ENCODE measurements around the gene VDAC2. TPM values are rescaled to one million over a fixed set of nuclear protein-coding genes. Genes with fewer than 3 reads are reported as not detected.

The VDAC2 gene
- total RNA-seq, 4 donors from 2014 or later = 89.1 to 114 (median 109) TPM

DNA sequence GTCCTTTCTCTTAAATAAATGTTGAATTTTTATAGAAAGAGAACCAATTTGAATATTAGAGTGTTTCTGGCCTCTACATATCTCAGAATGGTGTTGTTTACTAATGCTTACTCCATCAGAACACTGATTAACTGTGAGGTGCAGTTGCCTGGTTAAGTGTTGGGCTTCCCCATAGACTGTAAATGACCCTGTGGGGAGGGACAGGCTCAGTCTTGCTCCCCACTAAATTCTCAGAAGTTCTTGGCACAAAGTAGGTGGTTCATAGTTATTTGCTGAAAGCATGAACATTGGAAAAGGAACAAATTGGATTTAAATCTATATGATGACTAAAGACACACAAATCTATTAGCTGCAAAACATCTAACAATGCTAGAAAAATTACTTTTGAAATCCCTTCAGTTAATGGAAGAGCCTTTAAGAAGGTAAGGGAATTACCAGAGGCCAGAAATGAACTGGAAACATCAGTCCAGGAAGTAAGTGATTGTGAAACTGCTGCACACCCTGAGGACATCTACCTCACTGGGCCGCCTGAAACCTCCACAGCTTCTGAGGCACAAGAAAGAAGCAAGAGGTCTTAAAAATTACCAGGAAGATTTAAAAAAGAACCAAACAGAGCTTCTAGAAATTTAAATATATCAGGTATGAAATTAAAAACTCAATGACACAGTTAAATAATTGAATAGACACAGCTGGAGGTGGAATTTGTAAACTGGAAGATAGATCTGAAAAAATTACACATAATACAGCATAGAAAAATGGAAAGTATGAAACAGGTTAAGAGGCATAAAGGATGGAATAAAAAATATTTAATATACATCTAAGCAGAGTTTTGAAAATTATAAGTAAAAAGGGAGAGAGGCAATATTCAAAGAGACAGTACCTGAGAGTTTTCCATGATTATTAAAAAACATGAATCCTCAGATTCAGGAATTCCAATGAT is 43.0 kb downstream of the VDAC2 start:
- Histone ChIP-seq H3K36me3 (no peaks in the 10 kb centered on the region), H3K4me3 (no peak overlapping the region), H3K27me3 (no peaks in the 10 kb centered on the region), H3K4me1 (no peaks in the 10 kb centered on the region), H3K9me3 (peaks cover 0 to 39% (median 5%) of the 10 kb centered on the region in 4 donors), H3K27ac (no peak overlapping the region)
- DNase-seq (ENCODE audit: low spot score in 2 of 2) = no peak
- 95 to 100% methylated on average over 1 of the region's 1 CpG for WGBS, 2 donors
- TF ChIP-seq, protein P1, sequence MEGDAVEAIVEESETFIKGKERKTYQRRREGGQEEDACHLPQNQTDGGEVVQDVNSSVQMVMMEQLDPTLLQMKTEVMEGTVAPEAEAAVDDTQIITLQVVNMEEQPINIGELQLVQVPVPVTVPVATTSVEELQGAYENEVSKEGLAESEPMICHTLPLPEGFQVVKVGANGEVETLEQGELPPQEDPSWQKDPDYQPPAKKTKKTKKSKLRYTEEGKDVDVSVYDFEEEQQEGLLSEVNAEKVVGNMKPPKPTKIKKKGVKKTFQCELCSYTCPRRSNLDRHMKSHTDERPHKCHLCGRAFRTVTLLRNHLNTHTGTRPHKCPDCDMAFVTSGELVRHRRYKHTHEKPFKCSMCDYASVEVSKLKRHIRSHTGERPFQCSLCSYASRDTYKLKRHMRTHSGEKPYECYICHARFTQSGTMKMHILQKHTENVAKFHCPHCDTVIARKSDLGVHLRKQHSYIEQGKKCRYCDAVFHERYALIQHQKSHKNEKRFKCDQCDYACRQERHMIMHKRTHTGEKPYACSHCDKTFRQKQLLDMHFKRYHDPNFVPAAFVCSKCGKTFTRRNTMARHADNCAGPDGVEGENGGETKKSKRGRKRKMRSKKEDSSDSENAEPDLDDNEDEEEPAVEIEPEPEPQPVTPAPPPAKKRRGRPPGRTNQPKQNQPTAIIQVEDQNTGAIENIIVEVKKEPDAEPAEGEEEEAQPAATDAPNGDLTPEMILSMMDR (IDR thresholded peaks at IDR 0.05) = no peak
- no peak for TF ChIP-seq POLR2A (IDR thresholded peaks at IDR 0.05)
- no peak for TF ChIP-seq EP300 (IDR thresholded peaks at IDR 0.05)

- TF ChIP-seq, protein P1 (IDR thresholded peaks at IDR 0.05) = no peak
- TF ChIP-seq EP300 (IDR thresholded peaks at IDR 0.05) = no peak
- TF ChIP-seq POLR2A (IDR thresholded peaks at IDR 0.05) = no peak
- Histone ChIP-seq H3K9me3 (peaks cover 0 to 39% (median 5%) of the 10 kb centered on the region in 4 donors), H3K4me3 (no peak overlapping the region), H3K36me3 (no peaks in the 10 kb centered on the region), H3K4me1 (no peaks in the 10 kb centered on the region), H3K27me3 (no peaks in the 10 kb centered on the region), H3K27ac (no peak overlapping the region)
- no peak for DNase-seq (ENCODE audit: low spot score in 2 of 2)
- 98 to 99% methylated on average over 2 of the region's 2 CpGs for WGBS, 2 donors
Measured at GRCh38 chr10:75254739-75255138, 44.1 kb downstream of the VDAC2 start.

DNA sequence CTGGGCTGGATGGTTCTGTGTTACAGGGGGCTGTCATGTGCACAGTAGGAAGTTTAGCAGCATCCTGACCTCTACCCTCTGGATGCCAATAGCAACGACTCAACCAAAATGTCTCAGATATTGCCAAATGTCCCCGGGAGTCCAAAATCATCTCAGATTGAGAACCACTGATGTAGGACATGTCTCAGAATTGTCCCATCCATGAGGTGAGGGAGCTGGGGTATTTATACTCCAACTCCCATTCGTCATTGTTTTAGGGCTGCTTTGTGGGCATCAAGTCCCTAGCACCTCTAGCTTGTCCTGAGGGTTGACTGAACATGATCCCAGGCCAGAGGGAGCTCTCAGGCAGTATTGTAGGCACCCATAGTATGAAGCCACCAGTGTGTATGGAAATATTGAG is 50.4 kb downstream of the VDAC2 start:
- H3K27me3 ChIP-seq = no peaks in the 10 kb centered on the region
- H3K4me1 ChIP-seq = peaks cover 0 to 4% (median 0%) of the 10 kb centered on the region in 4 donors
- H3K9me3 ChIP-seq = peaks cover 0 to 11% (median 0%) of the 10 kb centered on the region in 4 donors
- DNase-seq (ENCODE audit: low spot score in 2 of 2) = no peak
- TF ChIP-seq POLR2A (IDR thresholded peaks at IDR 0.05) (no peak), EP300 (IDR thresholded peaks at IDR 0.05) (no peak)
- TF ChIP-seq, protein P1 (IDR thresholded peaks at IDR 0.05) = no peak
- WGBS, 2 donors = 58 to 76% methylated on average over 3 of the region's 3 CpGs
- no peak overlapping the region for H3K4me3 ChIP-seq
- no peaks in the 10 kb centered on the region for H3K36me3 ChIP-seq
- H3K27ac ChIP-seq = no peak overlapping the region

GRCh38 chr10:75261813-75262705 is 51.5 kb downstream of the VDAC2 start:
- Histone ChIP-seq H3K4me1 (peaks cover 0 to 4% (median 0%) of the 10 kb centered on the region in 4 donors), H3K36me3 (no peaks in the 10 kb centered on the region), H3K4me3 (no peak overlapping the region), H3K27ac (no peak overlapping the region), H3K9me3 (peaks cover 0 to 9% (median 0%) of the 10 kb centered on the region in 4 donors), H3K27me3 (no peaks in the 10 kb centered on the region)
- TF ChIP-seq, protein P1 (IDR thresholded peaks at IDR 0.05) = no peak
- TF ChIP-seq POLR2A (IDR thresholded peaks at IDR 0.05) = no peak
- no peak for TF ChIP-seq EP300 (IDR thresholded peaks at IDR 0.05)
- 45 to 54% methylated on average over 25 of the region's 25 CpGs for WGBS, 2 donors
- DNase-seq (ENCODE audit: low spot score in 2 of 2) = no peak
